ENCODE data around the gene TBC1D24.

TBC1D24 gene

GRCh38 chr16:2450975-2451381 lies 23.9 kb upstream of the TBC1D24 start:
- DNase-seq, result no peak

GRCh38 chr16:2451851-2452320 lies 23.0 kb upstream of the TBC1D24 start:
- DNase-seq, result no peak

GRCh38 chr16:2452650-2453049 lies 22.3 kb upstream of the TBC1D24 start:
- DNase-seq, result no peak

GRCh38 chr16:2455081-2455845 lies 19.7 kb upstream of the TBC1D24 start:
- no peak for DNase-seq

GRCh38 chr16:2456551-2457153 lies 18.3 kb upstream of the TBC1D24 start:
- no peak for DNase-seq

GRCh38 chr16:2457267-2457666 lies 17.7 kb upstream of the TBC1D24 start:
- DNase-seq, result no peak

GRCh38 chr16:2457946-2458345 lies 17.0 kb upstream of the TBC1D24 start:
- DNase-seq, result no peak

- DNase-seq, result peak; percentile 28
Measured at GRCh38 chr16:2458887-2459646, 15.9 kb upstream of the TBC1D24 start.

- peak; percentile 100 for DNase-seq
Measured at GRCh38 chr16:2459647-2460390, 15.1 kb upstream of the TBC1D24 start, which contains the start of gene TEDC2. TSS of gene TEDC2 (plus strand) at chr16:2460109. CDS start at chr16:2460145, 36 bp downstream.

GRCh38 chr16:2460391-2460713 lies 14.6 kb upstream of the TBC1D24 start:
- no peak for DNase-seq

GRCh38 chr16:2460916-2461315 lies 14.0 kb upstream of the TBC1D24 start:
- no peak for DNase-seq

GRCh38 chr16:2462031-2462866 lies 12.7 kb upstream of the TBC1D24 start:
- no peak for DNase-seq

GRCh38 chr16:2464333-2464732 lies 10.6 kb upstream of the TBC1D24 start:
- no peak for DNase-seq

- DNase-seq, result peak; percentile 26
Measured at GRCh38 chr16:2465653-2466415, 9.1 kb upstream of the TBC1D24 start.

- DNase-seq, result no peak
Measured at GRCh38 chr16:2466667-2467527, 8.0 kb upstream of the TBC1D24 start.

GRCh38 chr16:2467528-2468232 lies 7.2 kb upstream of the TBC1D24 start:
- DNase-seq, result peak; percentile 73

GRCh38 chr16:2468233-2468724 lies 6.6 kb upstream of the TBC1D24 start:
- DNase-seq, result peak; percentile 56

- DNase-seq, result peak; percentile 45
Measured at GRCh38 chr16:2468725-2469398, 6.1 kb upstream of the TBC1D24 start.

Data from RPMI8226 (cell line).